Smooth muscle cell (in vitro differentiated cells): ENCODE measurements around the gene NKAIN2. TPM values are rescaled to one million over a fixed set of nuclear protein-coding genes. Genes with fewer than 3 reads are reported as not detected.
"Not testable (repeated sequence)": the region's sequence is repeated elsewhere in the genome, so short reads cannot be mapped to it uniquely, and the experiment has no call there.

Experiments
- DNase-seq: peaks from one replicate; lab custom pipeline; 2025; ENCODE audit not compliant: unreplicated experiment; lab: John Stamatoyannopoulos, UW
- H2AFZ ChIP-seq: fragments of 200-600 bp; sonication (generic); 2 replicates; pipeline ENCODE4 v1.6.0; 2016; ENCODE audit warnings: antibody characterized with exemption, low read depth, mild to moderate bottlenecking
- H3F3A ChIP-seq: fragments of 200-600 bp; sonication (generic); 2 replicates; pipeline ENCODE4 v1.6.0; 2017; ENCODE audit warnings: antibody characterized with exemption, low read depth
- H3K27ac ChIP-seq: fragments of 200-600 bp; sonication (generic); 2 replicates; pipeline ENCODE4 v1.5.1; 2016; ENCODE audit warnings: low read depth, mild to moderate bottlenecking
- H3K27me3 ChIP-seq: fragments of 200-600 bp; sonication (generic); 2 replicates; pipeline ENCODE4 v1.6.1; 2016; ENCODE audit warnings: low read depth, mild to moderate bottlenecking
- H3K36me3 ChIP-seq: fragments of 200-600 bp; sonication (generic); 2 replicates; pipeline ENCODE4 v1.5.1; 2016; ENCODE audit warnings: low read depth
- H3K4me1 ChIP-seq: fragments of 200-600 bp; sonication (generic); 2 replicates; pipeline ENCODE4 v1.5.1; 2016; ENCODE audit warnings: low read depth
- H3K4me2 ChIP-seq: fragments of 200-600 bp; sonication (generic); 2 replicates; pipeline ENCODE4 v1.6.0; 2016; ENCODE audit warnings: mild to moderate bottlenecking
- H3K4me3 ChIP-seq: fragments of 200-600 bp; sonication (generic); 2 replicates; pipeline ENCODE4 v1.5.1; 2016; ENCODE audit warnings: mild to moderate bottlenecking
- H3K79me2 ChIP-seq: fragments of 200-600 bp; sonication (generic); 2 replicates; pipeline ENCODE4 v1.6.0; 2016; ENCODE audit warnings: low read depth, mild to moderate bottlenecking
- H3K9ac ChIP-seq: fragments of 200-600 bp; sonication (generic); 2 replicates; pipeline ENCODE4 v1.6.0; 2016; ENCODE audit warnings: low read depth
- H3K9me3 ChIP-seq: fragments of 200-600 bp; sonication (generic); replicated peaks from 2 replicates; pipeline ENCODE4 v1.5.1; 2016; ENCODE audit warnings: low read depth
- H4K20me1 ChIP-seq: fragments of 200-600 bp; sonication (generic); 2 replicates; pipeline ENCODE4 v1.6.0; 2016; ENCODE audit warnings: low read depth
- WGBS: methylation state at CpG from one replicate; pipeline ENCODE4 v1.1.7; 2016; ENCODE audit warnings: low lambda C conversion rate; 5-methylcytosine and 5-hydroxymethylcytosine counted together
- polyA plus RNA-seq: library from polyadenylated mRNA; unstranded; fragments of >200 nt; fragmentation: Nextera tagmentation; extraction: Ambion mirVana; gene quantifications from 2 replicates; pipeline ENCODE4 v1.2.1, GENCODE V29; 2016
- total RNA-seq: library from RNA; depleted of rRNA; stranded (reverse); fragments of >200 nt; gene quantifications from 2 replicates; pipeline ENCODE4 v1.2.3, GENCODE V29; 2014
- TF ChIP-seq, protein P1 (sequence below): fragments of 200-600 bp; sonication (generic); IDR thresholded peaks from 2 replicates; pipeline ENCODE4 v1.5.1; 2017; ENCODE audit warnings: borderline replicate concordance, mild to moderate bottlenecking, antibody characterized with exemption; ENCODE audit not compliant: insufficient read depth, poor library complexity, severe bottlenecking

Gene NKAIN2
- total and polyA plus RNA-seq, 2 experiments from 2014 or later: 0.09 TPM; not detected in 1

DNA sequence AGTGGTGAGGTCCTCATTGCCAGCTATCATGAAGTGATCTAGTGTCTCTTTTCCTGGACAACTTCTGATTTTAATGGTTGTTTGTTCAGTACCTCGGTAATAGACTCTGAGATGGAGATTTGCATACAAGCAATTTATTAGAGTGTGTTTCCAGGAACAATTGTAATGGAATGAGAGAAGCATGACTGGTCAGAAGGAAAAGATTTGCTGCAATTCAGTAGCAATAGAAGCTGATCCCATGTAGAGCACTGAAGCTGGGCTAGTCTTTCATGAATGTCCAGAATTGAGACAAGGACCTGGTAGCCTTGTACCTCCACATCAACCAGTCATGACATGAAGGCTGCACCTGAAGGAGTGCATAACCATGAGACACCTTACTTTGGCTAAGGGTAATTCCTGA lies 526.5 kb downstream of the NKAIN2 start:
- Histone ChIP-seq H3K4me1 (no peaks in the 10 kb centered on the region), H3K9ac (no peak overlapping the region), H3F3A (no peaks in the 10 kb centered on the region), H3K27me3 (peaks cover 3% of the 10 kb centered on the region), H3K36me3 (no peaks in the 10 kb centered on the region), H3K79me2 (no peaks in the 10 kb centered on the region), H3K27ac (no peak overlapping the region), H4K20me1 (no peaks in the 10 kb centered on the region), H3K4me3 (no peak overlapping the region), H3K9me3 (no peaks in the 10 kb centered on the region), H3K4me2 (no peak overlapping the region), H2AFZ (no peak overlapping the region)
- 70% methylated on average over 1 of the region's 1 CpG for WGBS
- TF ChIP-seq, protein P1, sequence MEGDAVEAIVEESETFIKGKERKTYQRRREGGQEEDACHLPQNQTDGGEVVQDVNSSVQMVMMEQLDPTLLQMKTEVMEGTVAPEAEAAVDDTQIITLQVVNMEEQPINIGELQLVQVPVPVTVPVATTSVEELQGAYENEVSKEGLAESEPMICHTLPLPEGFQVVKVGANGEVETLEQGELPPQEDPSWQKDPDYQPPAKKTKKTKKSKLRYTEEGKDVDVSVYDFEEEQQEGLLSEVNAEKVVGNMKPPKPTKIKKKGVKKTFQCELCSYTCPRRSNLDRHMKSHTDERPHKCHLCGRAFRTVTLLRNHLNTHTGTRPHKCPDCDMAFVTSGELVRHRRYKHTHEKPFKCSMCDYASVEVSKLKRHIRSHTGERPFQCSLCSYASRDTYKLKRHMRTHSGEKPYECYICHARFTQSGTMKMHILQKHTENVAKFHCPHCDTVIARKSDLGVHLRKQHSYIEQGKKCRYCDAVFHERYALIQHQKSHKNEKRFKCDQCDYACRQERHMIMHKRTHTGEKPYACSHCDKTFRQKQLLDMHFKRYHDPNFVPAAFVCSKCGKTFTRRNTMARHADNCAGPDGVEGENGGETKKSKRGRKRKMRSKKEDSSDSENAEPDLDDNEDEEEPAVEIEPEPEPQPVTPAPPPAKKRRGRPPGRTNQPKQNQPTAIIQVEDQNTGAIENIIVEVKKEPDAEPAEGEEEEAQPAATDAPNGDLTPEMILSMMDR: no peak
- no peak for DNase-seq

DNA sequence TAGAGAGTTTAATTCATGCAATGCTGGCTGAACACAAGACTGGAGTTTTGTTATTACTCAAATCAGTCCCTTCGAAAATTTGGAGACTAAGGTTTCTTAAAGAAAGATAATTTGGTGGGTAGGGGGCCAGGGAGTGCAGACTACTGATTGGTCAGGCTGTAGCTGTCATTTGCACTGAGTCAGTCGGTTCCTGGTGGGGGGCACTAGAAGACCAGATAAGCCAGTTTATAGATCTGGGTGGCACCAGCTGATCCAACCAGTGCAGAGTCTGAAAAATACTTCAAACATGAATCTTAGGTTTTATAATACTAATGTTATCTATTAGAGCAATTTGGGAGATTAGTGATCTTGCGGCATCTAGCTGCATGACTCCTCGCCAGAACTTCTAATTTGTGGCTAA lies 530.7 kb downstream of the NKAIN2 start:
- Histone ChIP-seq H3K4me1 (no peaks in the 10 kb centered on the region), H2AFZ (no peak overlapping the region), H3K27ac (no peak overlapping the region), H3K9ac (no peak overlapping the region), H3K79me2 (no peaks in the 10 kb centered on the region), H3K4me2 (no peak overlapping the region), H3K27me3 (no peaks in the 10 kb centered on the region), H3K36me3 (no peaks in the 10 kb centered on the region), H3K9me3 (no peaks in the 10 kb centered on the region), H3K4me3 (no peak overlapping the region), H4K20me1 (no peaks in the 10 kb centered on the region), H3F3A (no peaks in the 10 kb centered on the region)
- no peak for DNase-seq
- 32% methylated on average over 4 of the region's 4 CpGs for WGBS
- TF ChIP-seq, protein P1: no peak

DNA sequence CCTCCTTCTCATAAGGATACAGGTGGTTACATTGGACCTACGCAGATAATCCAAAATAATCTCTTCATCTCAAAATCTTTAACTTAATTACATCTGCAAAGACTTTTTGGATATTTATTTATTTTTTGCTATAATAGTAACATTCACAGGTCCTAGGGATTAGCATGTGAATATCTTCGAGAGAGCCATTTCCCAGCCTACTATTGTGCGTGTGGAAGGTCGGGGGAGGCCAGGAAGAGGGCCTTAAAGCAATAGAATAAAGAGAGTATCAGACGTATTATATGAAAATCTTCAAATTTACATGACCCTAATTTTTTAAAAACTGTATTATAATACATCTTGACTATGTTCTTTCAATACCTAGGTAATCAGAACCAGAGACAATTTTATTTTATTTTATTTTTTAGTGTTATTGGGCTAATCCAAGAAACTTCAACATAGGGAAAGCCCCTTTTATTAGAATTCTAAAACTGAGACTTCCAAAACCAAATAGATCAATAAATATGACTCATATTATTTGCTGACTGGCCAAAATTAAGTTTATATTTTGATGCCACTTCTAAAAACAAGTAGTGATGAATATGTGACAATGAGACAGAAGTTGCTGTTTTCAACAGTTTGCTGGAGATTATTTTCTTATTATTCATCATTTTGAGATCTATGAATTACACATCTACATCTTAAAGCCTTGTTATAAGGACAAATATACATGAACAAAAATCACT lies 536.1 kb downstream of the NKAIN2 start:
- Histone ChIP-seq H3K4me2 (no peak overlapping the region), H3K4me1 (no peaks in the 10 kb centered on the region), H3K4me3 (no peak overlapping the region), H3K9me3 (no peaks in the 10 kb centered on the region), H3K27ac (no peak overlapping the region), H3K9ac (no peak overlapping the region), H3K79me2 (no peaks in the 10 kb centered on the region), H2AFZ (no peak overlapping the region), H3K36me3 (no peaks in the 10 kb centered on the region), H4K20me1 (no peaks in the 10 kb centered on the region), H3K27me3 (no peaks in the 10 kb centered on the region), H3F3A (no peaks in the 10 kb centered on the region)
- TF ChIP-seq, protein P1: no peak
- WGBS: 81% methylated on average over 5 of the region's 5 CpGs
- no peak for DNase-seq

DNA sequence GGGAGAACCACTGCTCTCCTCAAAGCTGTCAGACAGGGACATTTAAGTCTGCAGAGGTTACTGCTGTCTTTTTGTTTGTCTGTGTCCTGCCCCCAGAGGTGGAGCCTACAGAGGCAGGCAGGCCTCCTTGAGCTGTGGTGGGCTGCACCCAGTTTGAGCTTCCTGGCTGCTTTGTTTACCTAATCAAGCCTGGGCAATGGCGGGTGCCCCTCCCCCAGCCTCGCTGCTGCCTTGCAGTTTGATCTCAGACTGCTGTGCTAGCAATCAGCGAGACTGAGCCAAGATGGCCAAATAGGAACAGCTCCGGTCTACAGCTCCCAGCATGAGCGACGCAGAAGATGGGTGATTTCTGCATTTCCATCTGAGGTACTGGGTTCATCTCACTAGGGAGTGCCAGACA lies 544.7 kb downstream of the NKAIN2 start:
- not testable (repeated sequence) for H4K20me1 ChIP-seq, DNase-seq, H3K27ac ChIP-seq, H2AFZ ChIP-seq, H3K9ac ChIP-seq, H3K27me3 ChIP-seq, H3K9me3 ChIP-seq, H3K36me3 ChIP-seq, H3K4me1 ChIP-seq, H3K4me2 ChIP-seq, H3F3A ChIP-seq, H3K79me2 ChIP-seq, H3K4me3 ChIP-seq
- 84% methylated on average over 6 of the region's 6 CpGs for whole genome bisulfite sequencing
